HG03175 (cell line): ENCODE measurements around the gene DYNLT4.
A peak's percentile ranks its signal among the peaks of the same experiment; 100 is the strongest.
"Not testable (repeated sequence)": the region's sequence is repeated elsewhere in the genome, so short reads cannot be mapped to it uniquely, and the experiment has no call there.

Experiments
- ATAC-seq: cut with Tn5 transposase; IDR thresholded peaks from one replicate; pipeline ENCODE4 v1.9.1; 2021; ENCODE audit warnings: mild to moderate bottlenecking, moderate library complexity; ENCODE audit not compliant: unreplicated experiment

DYNLT4 gene

GRCh38 chr1:44828841-44829440 lies 21.8 kb upstream of the DYNLT4 start:
- ATAC-seq = no peak

- ATAC-seq = no peak
Observed at GRCh38 chr1:44828003-44828651, 21.0 kb upstream of the DYNLT4 start.

- no peak for ATAC-seq
Observed at GRCh38 chr1:44827197-44828002, 20.2 kb upstream of the DYNLT4 start.

GRCh38 chr1:44826375-44827196 lies 19.4 kb upstream of the DYNLT4 start:
- no peak for ATAC-seq

GRCh38 chr1:44824392-44824791 lies 17.2 kb upstream of the DYNLT4 start:
- ATAC-seq = not testable (repeated sequence)

- ATAC-seq = no peak
Observed at GRCh38 chr1:44822981-44823451, 15.9 kb upstream of the DYNLT4 start.

GRCh38 chr1:44822131-44822701 lies 15.1 kb upstream of the DYNLT4 start:
- no peak for ATAC-seq

GRCh38 chr1:44821240-44821715 lies 14.1 kb upstream of the DYNLT4 start:
- no peak for ATAC-seq

GRCh38 chr1:44820328-44821239 lies 13.4 kb upstream of the DYNLT4 start:
- no peak for ATAC-seq

- peak; percentile 82 for ATAC-seq
Observed at GRCh38 chr1:44819608-44820327, 12.6 kb upstream of the DYNLT4 start.

- ATAC-seq = no peak
Observed at GRCh38 chr1:44819196-44819607, 12.1 kb upstream of the DYNLT4 start.

- ATAC-seq = no peak
Observed at GRCh38 chr1:44817771-44818495, 10.8 kb upstream of the DYNLT4 start.

GRCh38 chr1:44817307-44817706 lies 10.2 kb upstream of the DYNLT4 start:
- ATAC-seq = no peak

GRCh38 chr1:44815926-44816325 lies 8.8 kb upstream of the DYNLT4 start:
- ATAC-seq = not testable (repeated sequence)

GRCh38 chr1:44812822-44813543 lies 5.8 kb upstream of the DYNLT4 start:
- no peak for ATAC-seq

- ATAC-seq = no peak
Observed at GRCh38 chr1:44811234-44811633, 4.1 kb upstream of the DYNLT4 start.

- not testable (repeated sequence) for ATAC-seq
Observed at GRCh38 chr1:44810762-44811105, 3.6 kb upstream of the DYNLT4 start.
